ENCODE data around the gene RNF113B. TPM values are rescaled to one million over a fixed set of nuclear protein-coding genes. Genes with fewer than 3 reads are reported as not detected.

RNF113B gene
- total RNA-seq, 1 donor from 2014 or later: not detected

GRCh38 chr13:98143157-98143553 lies 33.9 kb downstream of the RNF113B start:
- no peak for DNase-seq (ENCODE audit: extremely low read depth, low read depth, low spot score)

- no peak for DNase-seq (ENCODE audit: extremely low read depth, low read depth, low spot score)
Observed at GRCh38 chr13:98142380-98143156, 34.5 kb downstream of the RNF113B start, which contains the start of gene FARP1. Gene FARP1, plus strand, starts transcription at chr13:98143094. Its CDS starts 70,149 bp downstream, at chr13:98213243.

GRCh38 chr13:98141509-98142379 lies 35.3 kb downstream of the RNF113B start:
- no peak for DNase-seq (ENCODE audit: extremely low read depth, low read depth, low spot score)

- no peak for DNase-seq (ENCODE audit: extremely low read depth, low read depth, low spot score)
Observed at GRCh38 chr13:98141091-98141490, 36.0 kb downstream of the RNF113B start.

GRCh38 chr13:98134901-98135300 lies 42.2 kb downstream of the RNF113B start:
- no peak for DNase-seq (ENCODE audit: extremely low read depth, low read depth, low spot score)

GRCh38 chr13:98133946-98134345 lies 43.1 kb downstream of the RNF113B start:
- DNase-seq (ENCODE audit: extremely low read depth, low read depth, low spot score): no peak

GRCh38 chr13:98129059-98129746 lies 47.9 kb downstream of the RNF113B start:
- no peak for DNase-seq (ENCODE audit: extremely low read depth, low read depth, low spot score)

Other genes with a start within 250 kb of the RNF113B start
- 82.2 and 89.6 TPM in 2 replicates for gene IPO5, start 223.6 kb downstream of the RNF113B start, total RNA-seq
- 64.9 and 83.7 TPM in 2 replicates for gene FARP1, start 34.2 kb downstream of the RNF113B start, total RNA-seq

Data from glomerular endothelial cell (primary cell).